Measurements from ENCODE around the gene MFN2. TPM values are rescaled to one million over a fixed set of nuclear protein-coding genes. Genes with fewer than 3 reads are reported as not detected.
A peak's percentile ranks its signal among the peaks of the same experiment; 100 is the strongest.

The MFN2 gene
- total and polyA plus RNA-seq, 9 of the 15 experiments (the other 6 are each of a cell fraction or from before 2014, with no cell fraction given): 10.5 to 158 (median 87.1) TPM

- TF ChIP-seq ZBTB12 (CRISPR knock-in tag; IDR thresholded peaks at IDR 0.05) (no peak), SETDB1 (IDR thresholded peaks at IDR 0.05; ENCODE audit: low read length) (peak; percentile 34), POLR2B (IDR thresholded peaks at IDR 0.05; ENCODE audit: low read depth, partially characterized antibody) (peak; percentile 45), CXXC5 (CRISPR knock-in tag; IDR thresholded peaks at IDR 0.05) (0 out of 2 replicates have a peak, but pooled peaks have one; percentile 21), POLR2AphosphoS2 (IDR thresholded peaks at IDR 0.05; ENCODE audit: low read length) (no peak), ZBTB7A (IDR thresholded peaks at IDR 0.05; ENCODE audit: borderline replicate concordance, control insufficient read depth, low read depth, low read length) (peak; percentile 51; the same call in 1 of the 2 replicates), SFPQ (IDR thresholded peaks at IDR 0.05; ENCODE audit: low read depth, low read length) (no peak), ETV1 (tag; conservative IDR thresholded peaks at IDR 0.05; ENCODE audit: low read depth) (0 out of 2 replicates have a peak, but pooled peaks have one; percentile 8), MYBL2 (IDR thresholded peaks at IDR 0.05; ENCODE audit: low read depth) (no peak), MYBL2 (CRISPR knock-in tag; IDR thresholded peaks at IDR 0.05; ENCODE audit: borderline replicate concordance) (no peak), XRCC5 (IDR thresholded peaks at IDR 0.05; ENCODE audit: low read depth, low read length) (0 out of 2 replicates have a peak, but pooled peaks have one; percentile 23), CBX3 (IDR thresholded peaks at IDR 0.05; ENCODE audit: borderline replicate concordance in 1 of 2, low read length in 2 of 2) (no peak), ZNF324 (CRISPR knock-in tag; IDR thresholded peaks at IDR 0.05) (no peak), MTA1 (IDR thresholded peaks at IDR 0.05; ENCODE audit: borderline replicate concordance) (no peak), MCM5 (IDR thresholded peaks at IDR 0.05; ENCODE audit: low read depth) (no peak), ARID3A (IDR thresholded peaks at IDR 0.05; ENCODE audit: borderline replicate concordance, low read depth, low read length) (peak; percentile 46; the same call in 1 of the 2 replicates), GABPB1 (CRISPR knock-in tag; IDR thresholded peaks at IDR 0.05) (no peak), ZNF436 (CRISPR knock-in tag; IDR thresholded peaks at IDR 0.05) (peak; percentile 24; the same call in 1 of the 2 replicates), NBN (IDR thresholded peaks at IDR 0.05; ENCODE audit: low read depth) (peak; percentile 36; the same call in 1 of the 2 replicates), TEAD1 (CRISPR knock-in tag; IDR thresholded peaks at IDR 0.05) (no peak), HOXB6 (CRISPR knock-in tag; IDR thresholded peaks at IDR 0.05; ENCODE audit: borderline replicate concordance) (no peak), ZEB2 (IDR thresholded peaks at IDR 0.05) (0 out of 2 replicates have a peak, but pooled peaks have one; percentile 19), ARID1B (IDR thresholded peaks at IDR 0.05) (peak; percentile 78), MTF1 (CRISPR knock-in tag; IDR thresholded peaks at IDR 0.05; ENCODE audit: borderline replicate concordance) (no peak)
Observed at GRCh38 chr1:12052008-12052573, 71.8 kb downstream of the MFN2 start (continued).
